ENCODE measurements around the gene RYR2.

RYR2 gene

DNA sequence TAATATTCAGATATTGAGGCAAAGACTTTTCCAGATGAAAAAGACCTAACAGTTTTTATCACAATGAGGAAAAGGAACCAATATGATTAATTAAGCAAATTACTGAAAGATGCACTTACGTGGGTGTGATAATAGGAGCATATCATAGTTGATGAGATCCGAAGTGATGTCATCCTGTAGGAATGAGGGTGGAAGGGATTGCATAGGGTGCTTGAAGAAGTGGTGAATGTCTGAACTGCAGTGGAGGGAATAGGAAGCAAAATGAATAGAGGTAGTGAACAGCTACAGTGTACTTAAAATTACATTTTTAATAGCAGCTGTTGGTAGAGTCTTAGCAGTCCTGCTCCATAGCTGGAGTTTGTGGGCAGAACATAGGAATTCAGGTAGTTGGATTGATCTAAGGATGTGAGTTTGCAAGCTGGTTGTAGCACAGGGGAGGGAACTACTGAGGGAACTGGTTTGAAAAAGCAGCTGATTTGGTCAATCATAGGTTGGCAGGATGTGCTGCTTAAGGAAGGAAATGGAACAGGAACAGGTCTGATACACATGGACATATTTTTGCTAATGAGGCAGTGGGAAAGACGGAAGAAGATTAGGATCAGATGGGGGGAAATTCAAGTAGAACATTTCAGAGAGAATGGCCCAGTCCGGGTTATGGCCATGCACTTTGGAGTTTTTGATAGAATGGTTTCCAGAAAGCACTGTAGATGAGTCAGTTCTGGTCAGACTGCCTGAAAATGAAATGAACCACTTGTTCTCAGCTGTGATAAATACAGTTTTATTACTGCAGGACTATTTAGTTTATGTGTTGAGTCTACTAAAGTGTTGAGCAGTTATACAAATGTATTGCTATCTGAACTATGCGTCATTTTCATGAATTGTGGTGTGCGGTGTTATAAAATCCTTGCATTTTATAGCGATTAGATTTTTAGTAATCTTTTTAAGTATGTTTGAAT, 155.8 kb downstream of the RYR2 start:
- no peak for DNase-seq (ENCODE audit: low read depth in 2 of 2)

- no peak for DNase-seq (ENCODE audit: low read depth in 2 of 2)
These were observed 157.0 kb downstream of the RYR2 start for GRCh38 chr1:237199026-237199425.

- no peak for DNase-seq (ENCODE audit: low read depth in 2 of 2)
These were observed 159.2 kb downstream of the RYR2 start for GRCh38 chr1:237201155-237201554.

GRCh38 chr1:237204841-237205240, 162.9 kb downstream of the RYR2 start:
- no peak for DNase-seq (ENCODE audit: low read depth in 2 of 2)

DNA sequence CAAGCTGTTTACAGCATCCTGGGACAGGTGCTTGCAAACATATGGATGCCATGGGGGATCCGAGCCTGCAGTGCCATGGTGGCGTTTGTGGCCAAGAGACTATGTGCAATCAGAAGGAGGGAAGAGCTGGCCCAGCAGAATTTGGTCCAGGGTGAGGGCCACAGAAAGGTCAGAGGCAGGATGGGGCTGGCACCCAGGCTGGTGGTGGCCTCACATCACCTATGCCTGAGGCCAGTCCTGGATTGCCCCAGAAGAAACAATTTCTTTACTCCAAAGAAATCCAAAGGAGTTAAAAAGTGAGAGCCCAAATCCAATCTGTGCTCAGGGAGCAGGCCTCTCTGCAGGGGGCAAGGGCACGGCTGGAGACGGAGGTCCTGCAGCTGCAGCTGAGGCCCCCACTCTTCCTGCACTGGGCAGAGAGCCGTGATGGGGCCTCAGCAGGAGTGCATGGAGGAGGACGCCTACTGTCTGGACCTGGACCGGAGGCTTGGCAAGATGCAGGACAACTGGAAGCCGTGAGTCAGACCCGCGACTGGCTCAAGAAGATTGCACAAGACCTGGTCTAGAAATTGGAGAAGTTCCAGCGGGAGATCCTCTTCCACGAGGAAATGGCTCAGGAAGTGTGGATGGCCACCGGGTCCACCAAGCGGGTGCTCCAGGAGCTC, 163.5 kb downstream of the RYR2 start:
- no peak for DNase-seq (ENCODE audit: low read depth in 2 of 2)

DNA sequence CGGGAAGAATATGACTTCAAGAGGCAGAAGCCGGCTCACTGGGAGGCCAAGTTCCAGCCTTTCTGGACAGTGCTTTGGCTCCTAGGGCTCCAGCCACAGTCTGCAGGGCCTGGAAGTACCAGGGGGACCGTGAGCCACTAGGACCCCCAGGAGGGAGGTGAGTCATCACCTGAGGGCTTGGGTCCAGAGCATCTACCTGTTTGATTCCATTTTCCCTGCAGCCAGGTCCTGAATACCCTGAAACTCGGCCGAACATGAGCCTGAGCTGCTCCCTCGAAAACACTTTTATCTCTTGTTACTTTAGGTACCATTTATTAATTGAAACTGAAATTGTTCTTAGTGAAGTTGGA, 164.1 kb downstream of the RYR2 start:
- DNase-seq (ENCODE audit: low read depth in 2 of 2) = no peak

GRCh38 chr1:237211031-237211430, 169.0 kb downstream of the RYR2 start:
- no peak for DNase-seq (ENCODE audit: low read depth in 2 of 2)

- no peak for DNase-seq (ENCODE audit: low read depth in 2 of 2)
These were observed 169.6 kb downstream of the RYR2 start for GRCh38 chr1:237211540-237211939.

DNA sequence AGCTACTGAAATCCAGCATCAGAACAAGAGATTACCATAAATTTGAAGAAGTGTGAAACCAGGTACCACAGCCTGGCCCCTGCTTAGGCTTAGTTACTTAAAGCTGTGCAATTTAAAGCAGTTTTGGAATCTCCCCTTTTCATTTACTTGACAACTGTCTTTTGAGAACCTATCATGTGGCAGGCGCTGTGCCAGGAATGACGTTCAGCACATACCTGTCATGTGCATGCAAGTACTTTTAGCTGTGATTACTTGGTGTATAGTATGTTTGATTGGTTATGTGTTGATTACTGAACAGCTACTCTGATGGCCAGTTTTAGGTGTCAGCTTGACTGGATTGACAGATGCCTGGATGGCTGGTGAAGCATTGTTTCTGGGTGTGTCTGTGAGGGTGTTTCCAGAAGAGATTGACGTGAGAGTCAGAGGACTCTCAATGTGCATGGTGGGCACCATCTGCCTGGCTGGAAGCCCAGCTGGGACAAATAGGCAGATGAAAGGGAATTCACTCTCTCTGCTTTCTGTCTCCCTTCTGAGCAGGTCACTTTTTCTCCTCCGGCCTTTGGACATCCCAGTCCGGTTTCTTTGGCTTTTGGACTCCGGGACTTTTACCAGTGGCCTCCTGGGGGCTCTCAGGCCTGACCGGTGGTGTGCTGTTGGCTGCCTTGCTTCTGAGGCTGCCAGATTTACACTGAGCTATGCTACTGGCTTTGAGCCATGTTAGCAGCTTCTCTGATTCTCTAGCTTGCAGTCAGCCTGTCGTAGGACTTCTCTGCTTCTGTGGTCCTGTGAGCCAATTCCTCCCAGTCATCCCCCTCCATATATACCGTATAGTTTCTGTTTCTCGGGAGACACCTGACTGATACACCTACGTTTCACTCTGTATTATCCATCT, 178.0 kb downstream of the RYR2 start:
- DNase-seq (ENCODE audit: low read depth in 2 of 2) = no peak

DNA sequence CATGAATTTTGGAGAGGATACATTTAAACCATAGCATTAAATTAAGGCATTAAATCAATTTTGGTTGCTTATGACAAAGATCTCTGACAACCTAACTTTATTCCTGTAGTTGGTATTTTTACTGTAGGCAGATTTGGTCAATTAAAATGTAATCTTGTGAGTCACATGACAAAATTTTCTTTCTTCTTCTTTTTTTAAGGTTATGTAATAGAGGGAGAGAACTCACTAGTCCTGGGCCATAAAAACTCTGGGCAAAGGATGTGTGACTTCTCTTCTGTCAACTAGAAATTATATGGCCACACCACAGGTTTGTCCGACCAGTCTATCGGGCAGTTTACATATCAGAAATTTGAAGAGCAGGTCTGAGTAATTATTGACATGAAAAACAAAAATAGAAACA, 181.4 kb downstream of the RYR2 start:
- DNase-seq (ENCODE audit: low read depth in 2 of 2) = no peak

DNA sequence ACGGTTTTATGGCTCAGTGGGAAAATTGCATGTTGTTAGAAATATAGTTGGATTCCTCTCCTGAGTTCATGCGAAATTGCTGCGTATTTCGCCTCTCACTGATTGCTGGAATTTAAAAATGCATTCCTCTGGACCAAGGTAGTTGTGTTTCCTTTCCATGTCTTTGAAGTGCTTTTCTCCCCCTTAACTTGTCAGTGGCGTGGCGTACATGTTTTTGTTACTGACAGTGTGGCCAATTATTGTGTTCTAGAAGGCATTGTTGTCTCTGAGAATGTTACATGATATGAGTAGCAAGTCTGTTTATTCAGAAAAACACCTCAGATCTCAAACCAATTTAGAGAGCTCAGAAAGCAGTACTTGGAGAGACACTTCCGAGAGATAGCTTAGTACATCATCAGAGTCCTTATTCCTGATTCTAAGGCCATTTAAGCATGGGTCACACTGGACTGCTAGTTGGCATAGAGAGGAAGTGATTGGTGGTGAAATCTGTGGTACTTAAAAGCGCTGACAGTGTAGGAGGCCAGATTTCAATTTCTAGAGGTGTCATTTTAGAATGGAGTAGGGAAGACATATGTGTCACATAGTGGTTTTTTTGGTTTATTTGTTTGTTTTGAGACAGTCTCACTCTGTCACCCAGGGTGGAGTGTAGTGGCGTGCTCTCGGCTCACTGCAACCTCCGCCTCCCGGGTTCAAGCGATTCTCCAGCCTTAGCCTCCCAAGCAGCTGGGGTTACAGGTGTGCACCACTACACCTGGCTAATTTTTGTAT, 184.4 kb downstream of the RYR2 start:
- DNase-seq (ENCODE audit: low read depth in 2 of 2) = no peak

DNA sequence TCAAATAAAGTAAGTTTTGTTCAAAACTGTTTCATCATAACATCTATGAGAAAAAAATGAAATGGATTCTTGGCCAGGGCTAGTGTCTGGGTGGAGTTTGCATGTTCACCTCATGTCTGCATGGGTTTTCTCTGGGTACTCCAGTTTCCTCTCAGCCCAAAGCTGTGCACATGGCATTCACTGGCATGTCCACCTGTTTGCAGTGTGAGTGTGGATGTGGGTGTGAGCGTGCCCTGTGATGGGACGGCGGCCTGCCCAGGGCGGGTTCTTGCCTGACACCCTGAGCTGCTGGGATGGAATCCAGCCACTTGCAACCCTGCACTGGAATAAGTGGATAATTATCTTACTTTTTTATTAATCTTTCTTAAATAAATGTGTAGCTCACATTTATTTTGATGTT, 185.5 kb downstream of the RYR2 start:
- no peak for DNase-seq (ENCODE audit: low read depth in 2 of 2)

GRCh38 chr1:237228421-237228820, 186.4 kb downstream of the RYR2 start:
- DNase-seq (ENCODE audit: low read depth in 2 of 2) = no peak

DNA sequence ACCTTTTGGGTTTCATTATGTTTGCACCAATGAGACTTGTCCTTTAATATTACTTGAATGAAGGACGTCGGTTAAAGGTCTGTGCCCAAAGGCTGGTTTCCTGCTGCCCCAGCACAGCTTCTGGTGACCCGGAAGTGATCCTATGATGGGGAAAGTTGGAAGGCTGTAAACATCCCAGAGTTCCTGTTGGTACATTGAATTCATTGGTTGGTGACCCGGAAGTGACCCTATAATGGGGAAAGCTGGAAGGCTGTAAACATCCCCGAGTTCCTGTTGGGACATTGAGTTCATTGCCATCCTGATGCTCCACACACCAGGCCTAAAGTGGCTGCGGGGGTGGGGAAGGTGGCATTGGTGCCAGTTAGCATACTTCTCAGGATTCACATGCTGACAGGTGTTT, 187.3 kb downstream of the RYR2 start:
- no peak for DNase-seq (ENCODE audit: low read depth in 2 of 2)

- no peak for DNase-seq (ENCODE audit: low read depth in 2 of 2)
These were observed 190.5 kb downstream of the RYR2 start for GRCh38 chr1:237232501-237232900.

DNA sequence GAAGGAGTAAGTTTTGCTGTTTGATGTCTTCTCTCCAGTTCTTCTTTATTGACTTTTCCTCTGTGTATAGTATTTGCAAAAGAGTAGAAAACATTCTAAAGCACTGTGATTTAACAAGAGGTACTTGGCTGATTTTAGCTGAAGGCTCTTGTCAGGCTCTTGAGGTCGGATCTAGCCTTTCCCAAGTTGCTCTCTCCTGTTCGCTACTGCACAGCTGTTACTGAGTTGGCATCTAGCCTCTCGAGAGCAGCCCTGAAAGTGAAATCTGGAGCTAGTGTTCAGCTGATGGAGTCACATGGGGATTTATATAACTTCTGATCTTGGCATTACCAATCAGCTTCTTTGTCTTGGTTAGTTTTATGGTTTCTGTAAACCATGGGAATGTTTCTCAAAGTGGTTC, 193.1 kb downstream of the RYR2 start:
- DNase-seq (ENCODE audit: low read depth in 2 of 2) = no peak

GRCh38 chr1:237237721-237238120, 195.7 kb downstream of the RYR2 start:
- no peak for DNase-seq (ENCODE audit: low read depth in 2 of 2)

DNA sequence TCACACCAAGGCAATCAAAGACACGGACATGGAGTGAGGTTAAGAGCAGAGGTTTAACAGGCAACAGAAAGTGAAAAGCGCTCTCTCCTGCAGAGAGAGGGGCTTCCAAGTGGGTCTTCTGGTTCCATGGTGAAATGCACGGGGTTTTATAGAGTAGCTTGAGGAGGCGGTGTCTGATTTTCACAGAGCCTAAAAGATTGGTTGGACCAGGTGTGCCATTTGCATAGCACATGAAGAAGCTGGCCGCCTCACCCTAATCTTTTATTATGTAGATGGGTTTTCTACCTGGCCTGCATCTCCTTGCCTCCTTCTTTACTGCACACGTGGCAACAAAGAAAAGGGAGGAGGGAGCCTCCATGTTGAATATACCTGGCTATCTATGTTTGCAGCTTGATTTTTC, 197.3 kb downstream of the RYR2 start:
- DNase-seq (ENCODE audit: low read depth in 2 of 2) = no peak

DNA sequence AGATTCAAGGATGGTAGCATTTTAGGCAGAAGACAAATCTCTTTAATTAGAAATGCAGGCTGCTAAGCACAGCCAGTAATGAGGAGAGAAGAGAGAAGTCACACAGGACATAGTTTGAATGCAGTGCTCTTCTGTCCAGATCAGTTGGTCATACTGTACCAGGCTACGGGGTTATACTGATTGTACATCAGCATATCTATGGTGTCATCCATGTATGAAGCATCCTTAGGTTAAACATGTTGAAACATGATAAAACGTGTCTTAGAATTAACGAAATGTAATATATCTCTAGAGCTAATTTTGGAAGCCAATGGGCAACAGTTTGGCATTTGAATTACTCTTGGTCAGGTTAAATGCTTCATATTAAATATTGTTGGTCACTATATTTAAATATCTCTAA, 199.1 kb downstream of the RYR2 start:
- DNase-seq (ENCODE audit: low read depth in 2 of 2) = no peak

DNA sequence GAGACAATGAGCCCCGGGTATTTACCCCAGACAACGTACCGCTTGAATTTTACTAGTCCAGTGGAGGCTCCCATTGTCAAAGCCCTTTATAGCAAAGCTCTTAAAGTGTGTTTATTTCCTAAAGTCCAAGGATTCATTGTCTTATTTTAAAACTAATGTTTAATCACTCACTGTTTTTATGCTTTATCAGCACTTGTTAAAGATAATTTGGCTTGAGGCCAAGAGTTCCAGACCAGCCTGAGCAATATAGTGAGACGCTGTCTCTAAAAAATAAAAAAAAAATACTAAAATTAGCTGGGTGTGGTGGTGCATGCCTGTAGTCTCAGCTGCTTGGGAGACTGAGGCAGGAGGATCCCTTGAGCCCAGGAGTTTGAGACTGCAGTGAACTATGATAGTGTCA, 202.8 kb downstream of the RYR2 start:
- no peak for DNase-seq (ENCODE audit: low read depth in 2 of 2)

GRCh38 chr1:237247442-237247841, 205.5 kb downstream of the RYR2 start:
- DNase-seq (ENCODE audit: low read depth in 2 of 2) = no peak

- DNase-seq (ENCODE audit: low read depth in 2 of 2) = no peak
These were observed 207.1 kb downstream of the RYR2 start for GRCh38 chr1:237249120-237249519.
